Tibial artery (tissue), 4 donors: ENCODE data around the gene EIPR1.

Source experiments
- DNase-seq, 2 donors: peaks; one replicate each; pipeline ENCODE4 v3.0.0-alpha.2; 2019
- H3K27ac ChIP-seq, 2 donors: fragments of 200-600 bp; sonication (generic) in 1 of 2; 1 replicate in 1 of 2; 2 replicates in 1 of 2; pipeline ENCODE4 v1.5.1; 2018 to 2019; ENCODE audit warnings: mild to moderate bottlenecking in 1 of 2
- H3K27me3 ChIP-seq, 2 donors: fragments of 200-600 bp; sonication (generic) in 1 of 2; one replicate each; pipeline versions ENCODE4 v1.5.1 to v1.6.0; 2016 to 2019
- H3K36me3 ChIP-seq, 3 donors: fragments of 200-600 bp; sonication (generic) in 2 of 3; one replicate each; pipeline ENCODE4 v1.5.1; 2016 to 2019; ENCODE audit warnings: mild to moderate bottlenecking in 2 of 3
- H3K4me1 ChIP-seq, 4 donors: fragments of 200-600 bp; sonication (generic) in 2 of 4; 1 replicate in 3 of 4; 2 replicates in 1 of 4; pipeline ENCODE4 v1.5.1; 2016 to 2019
- H3K4me3 ChIP-seq, 2 donors: fragments of 200-600 bp; sonication (generic) in 1 of 2; 1 replicate in 1 of 2; 2 replicates in 1 of 2; pipeline ENCODE4 v1.5.1; 2018 to 2019; ENCODE audit warnings: mild to moderate bottlenecking in 2 of 2
- H3K9me3 ChIP-seq, 3 donors: fragments of 200-600 bp; sonication (generic) in 1 of 3; one replicate each; pipeline ENCODE4 v1.5.1; 2016 to 2019
- CTCF ChIP-seq, 2 experiments: fragments of 200-600 bp in 1 of 2; fragments of 450-650 bp in 1 of 2; IDR thresholded peaks; one replicate each; pipeline ENCODE4 v1.5.1; 2017 to 2019; ENCODE audit warnings: antibody characterized with exemption in 2 of 2, mild to moderate bottlenecking in 1 of 2, moderate library complexity in 1 of 2
- intact Hi-C: fragments of 100-400 bp; cut with DNase I; formaldehyde crosslinking; loops from one replicate; pipeline ENCODE4 v1.15.0; 2023; ENCODE audit warnings: low total_unique reads

The EIPR1 gene

GRCh38 chr2:3317871-3318590 lies 59.6 kb downstream of the EIPR1 start:
- intact Hi-C loops, result no loop called here
- H3K27ac ChIP-seq, result no peak overlapping the region

GRCh38 chr2:3317277-3317685 lies 60.3 kb downstream of the EIPR1 start:
- Histone ChIP-seq H3K4me1 (no peaks in the 10 kb centered on the region), H3K9me3 (no peaks in the 10 kb centered on the region), H3K36me3 (peaks cover 0 to 4% (median 0%) of the 10 kb centered on the region in 3 donors), H3K27ac (no peak overlapping the region), H3K27me3 (no peaks in the 10 kb centered on the region), H3K4me3 (no peak overlapping the region)
- intact Hi-C loops, result no loop called here
- DNase-seq, result no peak
- no peak for TF ChIP-seq CTCF (IDR thresholded peaks at IDR 0.05)

More at GRCh38 chr2:3317871-3318590, 59.6 kb downstream of the EIPR1 start:
- H3K4me1 ChIP-seq, result no peaks in the 10 kb centered on the region
- no peaks in the 10 kb centered on the region for H3K9me3 ChIP-seq
- no peak for TF ChIP-seq CTCF (IDR thresholded peaks at IDR 0.05)
- no peak for DNase-seq
- H3K36me3 ChIP-seq, result peaks cover 0 to 4% (median 0%) of the 10 kb centered on the region in 3 donors
- no peaks in the 10 kb centered on the region for H3K27me3 ChIP-seq
- no peak overlapping the region for H3K4me3 ChIP-seq

DNA sequence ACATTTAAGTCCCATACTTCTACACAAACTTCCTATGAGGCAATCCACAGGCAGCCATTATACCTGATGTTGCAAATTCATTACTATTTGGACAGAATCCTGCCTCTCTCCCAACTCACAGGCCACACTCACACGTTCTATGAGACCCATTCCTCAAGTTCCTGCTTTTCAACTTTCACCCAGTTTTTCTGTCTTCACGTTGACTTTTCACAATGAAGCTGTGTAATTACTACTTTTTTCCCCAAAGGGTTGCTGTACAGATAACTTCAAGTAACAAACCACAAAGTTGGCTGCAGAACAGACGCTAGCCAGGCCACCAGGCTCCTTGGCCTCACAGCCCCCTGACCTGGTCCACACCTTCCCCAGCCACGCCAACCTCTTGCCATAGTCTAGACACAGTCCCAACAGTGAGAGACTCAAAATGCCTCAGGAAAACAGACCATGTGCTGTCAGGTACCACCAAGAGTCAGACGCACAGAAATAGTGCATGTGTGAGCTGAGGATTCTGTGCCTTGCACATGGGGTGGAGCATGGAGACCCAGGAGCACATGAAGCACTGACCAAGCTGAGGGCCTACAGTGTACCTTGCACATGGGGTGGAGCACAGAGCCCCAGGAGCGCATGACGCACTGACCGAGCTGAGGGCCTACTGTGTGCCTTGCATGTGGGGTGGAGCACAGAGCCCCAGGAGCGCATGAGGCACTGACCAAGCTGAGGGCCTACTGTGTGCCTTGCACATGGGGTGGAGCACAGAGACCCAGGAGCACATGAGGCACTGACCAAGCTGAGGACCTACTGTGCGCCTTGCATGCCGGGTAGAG lies 61.0 kb downstream of the EIPR1 start:
- Histone ChIP-seq H3K27me3 (no peaks in the 10 kb centered on the region), H3K36me3 (peaks cover 0 to 4% (median 0%) of the 10 kb centered on the region in 3 donors), H3K27ac (no peak overlapping the region), H3K4me3 (no peak overlapping the region), H3K9me3 (no peaks in the 10 kb centered on the region), H3K4me1 (no peaks in the 10 kb centered on the region)
- TF ChIP-seq CTCF (IDR thresholded peaks at IDR 0.05), result no peak
- no peak for DNase-seq
- intact Hi-C loops, result no loop called here

- H3K27me3 ChIP-seq, result no peaks in the 10 kb centered on the region
- no peaks in the 10 kb centered on the region for H3K9me3 ChIP-seq
- H3K4me1 ChIP-seq, result no peaks in the 10 kb centered on the region
- intact Hi-C loops, result no loop called here
- no peak overlapping the region for H3K27ac ChIP-seq
- DNase-seq, result no peak
- peaks cover 0 to 4% (median 0%) of the 10 kb centered on the region in 3 donors for H3K36me3 ChIP-seq
- no peak overlapping the region for H3K4me3 ChIP-seq
- TF ChIP-seq CTCF (IDR thresholded peaks at IDR 0.05), result no peak
Measured at GRCh38 chr2:3314626-3315025, 63.0 kb downstream of the EIPR1 start.

GRCh38 chr2:3313781-3314375 lies 63.7 kb downstream of the EIPR1 start:
- Histone ChIP-seq H3K4me1 (no peaks in the 10 kb centered on the region), H3K36me3 (peaks cover 0 to 4% (median 0%) of the 10 kb centered on the region in 3 donors), H3K27me3 (no peaks in the 10 kb centered on the region), H3K4me3 (no peak overlapping the region), H3K9me3 (no peaks in the 10 kb centered on the region), H3K27ac (no peak overlapping the region)
- TF ChIP-seq CTCF (IDR thresholded peaks at IDR 0.05), result no peak
- intact Hi-C loops, result no loop called here
- no peak for DNase-seq
